HepG2 (cell line): Measurements from ENCODE around the gene SNRNP200. TPM values are rescaled to one million over a fixed set of nuclear protein-coding genes. Genes with fewer than 3 reads are reported as not detected.

Source experiments
- ETV5 ChIP-seq: IDR thresholded peaks from 2 replicates; pipeline ENCODE4 v1.6.1; 2018; ENCODE audit warnings: missing biosample characterization, missing genetic modification reagents, inconsistent platforms, borderline replicate concordance
- HDAC6 ChIP-seq: fragments of 200-600 bp; sonication (generic); IDR thresholded peaks from 2 replicates; pipeline ENCODE4 v1.7.0; 2017; ENCODE audit warnings: mild to moderate bottlenecking, antibody characterized with exemption, low read length, low read depth
- HMG20A ChIP-seq: IDR thresholded peaks from 2 replicates; pipeline ENCODE4 v1.6.1; 2016; ENCODE audit warnings: borderline replicate concordance
- JARID2 ChIP-seq: sonication (generic); formaldehyde crosslinking; IDR thresholded peaks from 2 replicates; pipeline ENCODE4 v1.8.1; 2023; ENCODE audit warnings: missing genetic modification reagents, inconsistent platforms; ENCODE audit not compliant: insufficient replicate concordance
- KDM5B ChIP-seq: sonication (generic); formaldehyde crosslinking; IDR thresholded peaks from 2 replicates; pipeline ENCODE4 v1.4.0; 2020; ENCODE audit warnings: missing genetic modification reagents, mild to moderate bottlenecking, borderline replicate concordance
- MAFG ChIP-seq: sonication (generic); formaldehyde crosslinking; IDR thresholded peaks from 2 replicates; pipeline ENCODE4 v1.5.1; 2020; ENCODE audit warnings: mild to moderate bottlenecking, missing genetic modification reagents
- NFE2L2 ChIP-seq: fragments of 150-350 bp; IDR thresholded peaks from 2 replicates; pipeline ENCODE4 v1.6.1; 2014; ENCODE audit warnings: low read length
- RFXANK ChIP-seq: IDR thresholded peaks from 2 replicates; pipeline ENCODE4 v1.6.1; 2016
- SP1 ChIP-seq, 2 experiments: fragments of 450-650 bp in 1 of 2; sonication (generic) in 1 of 2; formaldehyde crosslinking in 1 of 2; IDR thresholded peaks; 2 replicates each; pipeline versions ENCODE4 v1.4.0 to v1.6.1; 2016 to 2020; ENCODE audit warnings: missing genetic modification reagents in 1 of 2
- SRSF1 ChIP-seq: fragments of 200-400 bp; formaldehyde crosslinking; optimal IDR thresholded peaks from 2 replicates; pipeline ENCODE3; 2017; ENCODE audit warnings: mild to moderate bottlenecking, low read depth, low read length, moderate library complexity
- TCF7L2 ChIP-seq: IDR thresholded peaks from 2 replicates; pipeline ENCODE4 v1.6.1; 2011; ENCODE audit warnings: mild to moderate bottlenecking, low read depth, low read length, moderate library complexity
- ZMYM4 ChIP-seq: sonication (generic); formaldehyde crosslinking; IDR thresholded peaks from 2 replicates; pipeline ENCODE4 v1.8.1; 2023; ENCODE audit warnings: mild to moderate bottlenecking, missing genetic modification reagents
- ZNF460 ChIP-seq: sonication (generic); formaldehyde crosslinking; IDR thresholded peaks from 2 replicates; pipeline ENCODE4 v1.5.1; 2020; ENCODE audit warnings: missing genetic modification reagents, mild to moderate bottlenecking, borderline replicate concordance
- ZNF607 ChIP-seq: sonication (generic); formaldehyde crosslinking; IDR thresholded peaks from 2 replicates; pipeline ENCODE4 v1.5.1; 2020; ENCODE audit warnings: missing genetic modification reagents, mild to moderate bottlenecking, borderline replicate concordance
- ZNF746 ChIP-seq: sonication (generic); formaldehyde crosslinking; IDR thresholded peaks from 2 replicates; pipeline ENCODE4 v1.8.0; 2022; ENCODE audit warnings: mild to moderate bottlenecking, missing genetic modification reagents
- ZNF891 ChIP-seq: sonication (generic); formaldehyde crosslinking; IDR thresholded peaks from 2 replicates; pipeline ENCODE4 v1.5.0; 2020; ENCODE audit warnings: mild to moderate bottlenecking, missing genetic modification reagents
- polyA plus RNA-seq, 8 experiments: library from polyadenylated mRNA; depleted of rRNA in 3 of 8; stranded (reverse) in 7 of 8; unstranded in 1 of 8; fragments of >200 nt; fragmentation: Illumina TruSeq in 4 of 8; extraction: Trizol in 4 of 8; gene quantifications; 2 replicates each; pipeline versions ENCODE4 v1.2.1 to v1.2.3, GENCODE V29; 2011 to 2016; ENCODE audit warnings: low read depth in 4 of 8, missing spikeins in 1 of 8, mixed read lengths in 1 of 8; ENCODE audit not compliant: insufficient read depth in 1 of 8
- total RNA-seq, 5 experiments: library from RNA; depleted of rRNA; stranded (reverse); fragments of >200 nt; fragmentation: Illumina TruSeq; extraction: Trizol; gene quantifications; 2 replicates each; pipeline ENCODE4 v1.2.3, GENCODE V29; 2016; ENCODE audit warnings: low read depth in 1 of 5
- TF ChIP-seq, protein P1 (sequence below), 2 experiments: fragments of 450-650 bp in 1 of 2; sonication (generic) in 1 of 2; formaldehyde crosslinking in 1 of 2; IDR thresholded peaks; 2 replicates each; pipeline versions ENCODE4 v1.6.1 to v1.8.0; 2016 to 2022; ENCODE audit warnings: antibody characterized with exemption in 1 of 2, mild to moderate bottlenecking in 1 of 2, missing genetic modification reagents in 1 of 2
- TF ChIP-seq, protein P2 (sequence below): sonication (generic); formaldehyde crosslinking; IDR thresholded peaks from 2 replicates; pipeline ENCODE4 v1.5.1; 2020; ENCODE audit warnings: missing genetic modification reagents, mild to moderate bottlenecking, borderline replicate concordance
- TF ChIP-seq, protein P3 (sequence below): sonication (generic); formaldehyde crosslinking; IDR thresholded peaks from 2 replicates; pipeline ENCODE4 v1.4.0; 2020; ENCODE audit warnings: missing genetic modification reagents

Gene SNRNP200
- total and polyA plus RNA-seq, 2 of the 13 experiments (the other 11 are each of a cell fraction or from before 2014, with no cell fraction given) = 99.0 to 232 TPM

DNA sequence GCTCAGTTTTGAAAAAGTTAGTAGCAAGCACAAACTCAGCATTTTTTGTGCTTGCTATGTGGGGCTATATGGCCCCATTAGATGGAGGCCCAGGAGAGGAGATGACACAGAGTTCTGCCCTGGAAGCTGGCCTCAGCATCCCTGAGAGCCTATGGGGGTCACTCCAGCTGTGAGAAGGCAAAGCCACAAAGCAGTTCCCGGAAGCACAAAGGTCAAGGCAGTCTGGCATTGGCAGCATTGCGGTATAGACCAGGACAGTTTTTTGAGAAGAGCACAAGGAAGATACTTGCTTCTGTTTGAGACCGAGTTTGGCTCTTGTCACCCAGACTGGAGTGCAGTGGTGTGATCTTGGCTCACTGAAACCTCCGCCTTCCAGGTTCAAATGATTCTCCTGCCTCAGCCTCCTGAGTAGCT is 12.2 kb upstream of the SNRNP200 start (continued):
- TF ChIP-seq ZNF891 (CRISPR knock-in tag) (no peak), HMG20A (CRISPR knock-in tag) (no peak; the same call in 1 of the 2 replicates), RFXANK (CRISPR knock-in tag) (no peak), ZMYM4 (peak; percentile 35; the same call in 1 of the 2 replicates), SRSF1 (no peak), SP1 (IDR thresholded peaks at IDR 0.05) (no peak), SP1 (CRISPR knock-in tag; IDR thresholded peaks at IDR 0.05) (0 out of 2 replicates have a peak, but pooled peaks have one; percentile 29), ZNF746 (no peak), HDAC6 (no peak), ZNF460 (CRISPR knock-in tag) (no peak), NFE2L2 (no peak), KDM5B (CRISPR knock-in tag) (peak; percentile 28; the same call in 1 of the 2 replicates), ETV5 (CRISPR knock-in tag) (peak; percentile 95), ZNF607 (CRISPR knock-in tag) (no peak), MAFG (no peak), JARID2 (no peak), TCF7L2 (no peak)
- TF ChIP-seq, protein P1, sequence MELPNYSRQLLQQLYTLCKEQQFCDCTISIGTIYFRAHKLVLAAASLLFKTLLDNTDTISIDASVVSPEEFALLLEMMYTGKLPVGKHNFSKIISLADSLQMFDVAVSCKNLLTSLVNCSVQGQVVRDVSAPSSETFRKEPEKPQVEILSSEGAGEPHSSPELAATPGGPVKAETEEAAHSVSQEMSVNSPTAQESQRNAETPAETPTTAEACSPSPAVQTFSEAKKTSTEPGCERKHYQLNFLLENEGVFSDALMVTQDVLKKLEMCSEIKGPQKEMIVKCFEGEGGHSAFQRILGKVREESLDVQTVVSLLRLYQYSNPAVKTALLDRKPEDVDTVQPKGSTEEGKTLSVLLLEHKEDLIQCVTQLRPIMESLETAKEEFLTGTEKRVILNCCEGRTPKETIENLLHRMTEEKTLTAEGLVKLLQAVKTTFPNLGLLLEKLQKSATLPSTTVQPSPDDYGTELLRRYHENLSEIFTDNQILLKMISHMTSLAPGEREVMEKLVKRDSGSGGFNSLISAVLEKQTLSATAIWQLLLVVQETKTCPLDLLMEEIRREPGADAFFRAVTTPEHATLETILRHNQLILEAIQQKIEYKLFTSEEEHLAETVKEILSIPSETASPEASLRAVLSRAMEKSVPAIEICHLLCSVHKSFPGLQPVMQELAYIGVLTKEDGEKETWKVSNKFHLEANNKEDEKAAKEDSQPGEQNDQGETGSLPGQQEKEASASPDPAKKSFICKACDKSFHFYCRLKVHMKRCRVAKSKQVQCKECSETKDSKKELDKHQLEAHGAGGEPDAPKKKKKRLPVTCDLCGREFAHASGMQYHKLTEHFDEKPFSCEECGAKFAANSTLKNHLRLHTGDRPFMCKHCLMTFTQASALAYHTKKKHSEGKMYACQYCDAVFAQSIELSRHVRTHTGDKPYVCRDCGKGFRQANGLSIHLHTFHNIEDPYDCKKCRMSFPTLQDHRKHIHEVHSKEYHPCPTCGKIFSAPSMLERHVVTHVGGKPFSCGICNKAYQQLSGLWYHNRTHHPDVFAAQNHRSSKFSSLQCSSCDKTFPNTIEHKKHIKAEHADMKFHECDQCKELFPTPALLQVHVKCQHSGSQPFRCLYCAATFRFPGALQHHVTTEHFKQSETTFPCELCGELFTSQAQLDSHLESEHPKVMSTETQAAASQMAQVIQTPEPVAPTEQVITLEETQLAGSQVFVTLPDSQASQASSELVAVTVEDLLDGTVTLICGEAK (IDR thresholded peaks at IDR 0.05) = no peak
- TF ChIP-seq, protein P1 (CRISPR knock-in tag; IDR thresholded peaks at IDR 0.05) = no peak
- TF ChIP-seq, protein P2, sequence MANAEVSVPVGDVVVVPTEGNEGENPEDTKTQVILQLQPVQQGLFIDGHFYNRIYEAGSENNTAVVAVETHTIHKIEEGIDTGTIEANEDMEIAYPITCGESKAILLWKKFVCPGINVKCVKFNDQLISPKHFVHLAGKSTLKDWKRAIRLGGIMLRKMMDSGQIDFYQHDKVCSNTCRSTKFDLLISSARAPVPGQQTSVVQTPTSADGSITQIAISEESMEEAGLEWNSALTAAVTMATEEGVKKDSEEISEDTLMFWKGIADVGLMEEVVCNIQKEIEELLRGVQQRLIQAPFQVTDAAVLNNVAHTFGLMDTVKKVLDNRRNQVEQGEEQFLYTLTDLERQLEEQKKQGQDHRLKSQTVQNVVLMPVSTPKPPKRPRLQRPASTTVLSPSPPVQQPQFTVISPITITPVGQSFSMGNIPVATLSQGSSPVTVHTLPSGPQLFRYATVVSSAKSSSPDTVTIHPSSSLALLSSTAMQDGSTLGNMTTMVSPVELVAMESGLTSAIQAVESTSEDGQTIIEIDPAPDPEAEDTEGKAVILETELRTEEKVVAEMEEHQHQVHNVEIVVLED (CRISPR knock-in tag) = no peak
- TF ChIP-seq, protein P3, sequence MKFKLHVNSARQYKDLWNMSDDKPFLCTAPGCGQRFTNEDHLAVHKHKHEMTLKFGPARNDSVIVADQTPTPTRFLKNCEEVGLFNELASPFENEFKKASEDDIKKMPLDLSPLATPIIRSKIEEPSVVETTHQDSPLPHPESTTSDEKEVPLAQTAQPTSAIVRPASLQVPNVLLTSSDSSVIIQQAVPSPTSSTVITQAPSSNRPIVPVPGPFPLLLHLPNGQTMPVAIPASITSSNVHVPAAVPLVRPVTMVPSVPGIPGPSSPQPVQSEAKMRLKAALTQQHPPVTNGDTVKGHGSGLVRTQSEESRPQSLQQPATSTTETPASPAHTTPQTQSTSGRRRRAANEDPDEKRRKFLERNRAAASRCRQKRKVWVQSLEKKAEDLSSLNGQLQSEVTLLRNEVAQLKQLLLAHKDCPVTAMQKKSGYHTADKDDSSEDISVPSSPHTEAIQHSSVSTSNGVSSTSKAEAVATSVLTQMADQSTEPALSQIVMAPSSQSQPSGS (CRISPR knock-in tag) = no peak
